ENCODE measurements around the gene OTP.

The OTP gene

DNA sequence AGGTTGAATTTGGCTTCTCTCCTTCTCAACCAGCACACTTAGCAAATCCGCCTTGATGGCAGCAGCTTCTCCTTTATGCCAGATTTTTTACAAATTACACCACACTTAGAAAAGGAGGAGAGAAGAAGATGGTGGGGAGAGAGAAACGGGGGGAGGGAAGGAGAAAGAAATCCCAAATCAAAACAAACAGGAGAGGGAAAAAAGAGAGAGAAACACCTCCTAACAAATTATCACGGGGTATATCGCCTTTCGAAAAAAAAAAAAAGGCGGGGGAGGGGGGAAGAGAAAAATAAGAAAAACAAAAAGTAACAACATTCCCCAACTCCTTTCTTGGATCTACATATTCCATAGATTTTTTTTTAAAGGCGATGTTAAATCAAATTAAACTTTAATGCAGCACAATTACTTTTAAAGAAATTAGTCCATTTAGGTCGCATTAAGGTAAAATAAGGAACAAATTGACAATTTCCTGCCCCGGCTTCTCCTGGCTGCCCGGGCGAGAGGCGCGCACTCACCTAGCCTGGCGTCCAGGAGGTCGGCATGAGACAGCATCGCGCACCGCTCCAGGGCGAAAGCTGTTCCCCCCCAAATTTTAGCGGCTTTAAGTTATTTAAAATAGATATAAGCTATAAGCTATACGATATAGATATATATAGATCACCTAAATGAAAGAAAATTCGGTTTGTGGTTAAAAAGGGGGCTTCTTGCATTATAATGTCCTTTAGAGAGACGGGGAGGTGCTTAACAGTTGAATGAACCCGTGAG is at the start of gene OTP:
TSS of gene OTP (minus strand) at position 716 of the 765 bp plus-strand sequence. CDS start at position 552, 164 bp downstream.
- in situ Hi-C loops (cut with HindIII; ENCODE audit: low pct_unique_long_range_greater_than_20kb, low sequenced_read_pairs), result no loop called here
- DNase-seq (ENCODE audit: low read depth in 1 of 2, low spot score in 1 of 2), result no peak
- TF ChIP-seq JUND (IDR thresholded peaks at IDR 0.05; ENCODE audit: low read depth), result no peak

DNA sequence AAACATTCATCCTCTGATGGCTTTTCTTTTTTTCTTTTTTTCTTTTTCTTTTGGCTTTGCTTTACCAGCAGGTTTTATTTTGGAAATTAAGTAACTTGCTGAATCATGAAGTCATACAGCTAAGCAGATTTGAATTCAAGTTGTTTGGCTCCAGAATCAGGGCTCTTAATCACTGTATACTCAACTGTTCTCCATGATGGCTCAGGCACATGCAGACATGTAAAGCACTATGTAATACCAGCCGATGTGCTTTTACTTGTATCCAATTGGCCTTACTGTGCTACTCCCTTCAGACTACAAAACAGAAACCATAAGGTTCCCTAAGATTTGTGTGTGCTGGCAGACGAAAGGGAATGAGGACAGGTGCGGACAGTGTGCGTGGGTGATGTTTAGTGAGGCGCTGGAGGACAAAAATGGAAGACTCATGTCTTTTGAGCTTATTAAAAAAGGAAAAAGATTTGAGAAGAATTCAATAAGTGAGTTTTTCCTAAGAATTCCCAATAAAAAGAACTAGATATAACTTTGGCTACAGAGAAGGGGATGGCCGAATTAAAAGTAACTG is 44.7 kb upstream of the OTP start:
- DNase-seq (ENCODE audit: low read depth in 1 of 2, low spot score in 1 of 2), result no peak
- TF ChIP-seq JUND (IDR thresholded peaks at IDR 0.05; ENCODE audit: low read depth), result no peak
- in situ Hi-C loops (cut with HindIII; ENCODE audit: low pct_unique_long_range_greater_than_20kb, low sequenced_read_pairs), result no loop called here

- no peak for TF ChIP-seq JUND (IDR thresholded peaks at IDR 0.05; ENCODE audit: low read depth)
- in situ Hi-C loops (cut with HindIII; ENCODE audit: low pct_unique_long_range_greater_than_20kb, low sequenced_read_pairs), result no loop called here
- no peak for DNase-seq (ENCODE audit: low read depth in 1 of 2, low spot score in 1 of 2)
Observed at GRCh38 chr5:77670526-77670925, 32.0 kb upstream of the OTP start.

DNA sequence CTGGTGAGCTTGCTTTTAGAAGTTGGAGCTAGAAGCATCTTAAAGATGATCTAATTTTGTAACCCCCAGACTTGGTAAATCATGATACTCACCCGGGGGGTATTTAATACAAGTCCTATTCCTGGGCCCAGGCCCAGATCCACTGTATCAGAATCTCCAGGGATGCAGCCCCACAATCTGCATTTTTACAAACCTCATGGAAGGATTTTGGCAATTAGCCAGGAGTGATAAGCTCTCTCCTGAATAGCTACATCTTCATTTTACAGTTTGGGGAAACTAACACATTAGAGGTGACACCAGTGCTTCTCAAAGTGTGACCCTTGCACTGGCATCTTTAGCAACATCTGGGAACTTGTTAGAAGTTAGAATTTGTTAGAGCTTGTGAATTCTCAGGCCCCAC is 31.2 kb upstream of the OTP start:
- TF ChIP-seq JUND (IDR thresholded peaks at IDR 0.05; ENCODE audit: low read depth), result no peak
- DNase-seq (ENCODE audit: low read depth in 1 of 2, low spot score in 1 of 2), result no peak
- in situ Hi-C loops (cut with HindIII; ENCODE audit: low pct_unique_long_range_greater_than_20kb, low sequenced_read_pairs), result no loop called here

DNA sequence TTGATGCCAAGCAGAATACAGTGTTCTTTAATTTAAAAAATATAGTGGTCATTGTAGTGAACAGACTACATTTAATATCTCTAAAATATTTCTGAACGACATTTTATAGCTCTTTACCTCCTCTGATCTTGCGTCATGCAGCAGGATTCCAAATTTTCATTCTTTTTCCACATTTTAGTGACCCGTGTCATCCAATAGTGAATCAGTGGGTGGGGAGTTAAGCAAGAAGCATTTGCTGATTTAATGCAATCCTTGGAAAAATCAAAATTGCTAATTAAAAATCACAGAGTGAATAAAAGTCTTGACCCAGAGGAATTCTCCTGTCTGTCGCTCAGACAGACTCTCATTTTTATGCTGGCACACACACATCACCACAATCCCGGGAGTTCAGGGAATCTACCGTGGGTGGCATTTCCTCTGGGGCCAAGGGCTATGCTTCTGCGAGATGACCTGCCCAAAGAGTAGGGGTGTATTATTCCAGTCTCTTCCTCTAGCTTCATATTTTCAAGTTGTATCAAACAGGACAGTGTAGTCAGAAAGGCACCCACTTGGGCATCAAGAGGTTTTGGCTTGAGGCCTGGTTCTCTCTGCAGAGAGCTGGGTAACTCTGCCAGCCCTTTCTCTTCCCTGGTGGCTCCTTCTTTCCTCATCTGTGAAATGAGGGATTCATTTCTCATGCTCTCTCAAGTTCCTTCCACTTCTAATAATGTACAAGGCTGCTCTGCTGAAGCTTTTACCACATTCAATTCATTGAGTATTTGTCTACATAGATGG is 24.8 kb upstream of the OTP start:
- in situ Hi-C loops (cut with HindIII; ENCODE audit: low pct_unique_long_range_greater_than_20kb, low sequenced_read_pairs), result no loop called here
- DNase-seq (ENCODE audit: low read depth in 1 of 2, low spot score in 1 of 2), result no peak
- TF ChIP-seq JUND (IDR thresholded peaks at IDR 0.05; ENCODE audit: low read depth), result no peak

- no peak for TF ChIP-seq JUND (IDR thresholded peaks at IDR 0.05; ENCODE audit: low read depth)
- DNase-seq (ENCODE audit: low read depth in 1 of 2, low spot score in 1 of 2), result no peak
- in situ Hi-C loops (cut with HindIII; ENCODE audit: low pct_unique_long_range_greater_than_20kb, low sequenced_read_pairs), result no loop called here
Observed at GRCh38 chr5:77662635-77663034, 24.1 kb upstream of the OTP start.

GRCh38 chr5:77658662-77659061 is 20.1 kb upstream of the OTP start:
- in situ Hi-C loops (cut with HindIII; ENCODE audit: low pct_unique_long_range_greater_than_20kb, low sequenced_read_pairs), result no loop called here
- TF ChIP-seq JUND (IDR thresholded peaks at IDR 0.05; ENCODE audit: low read depth), result no peak
- no peak for DNase-seq (ENCODE audit: low read depth in 1 of 2, low spot score in 1 of 2)

DNA sequence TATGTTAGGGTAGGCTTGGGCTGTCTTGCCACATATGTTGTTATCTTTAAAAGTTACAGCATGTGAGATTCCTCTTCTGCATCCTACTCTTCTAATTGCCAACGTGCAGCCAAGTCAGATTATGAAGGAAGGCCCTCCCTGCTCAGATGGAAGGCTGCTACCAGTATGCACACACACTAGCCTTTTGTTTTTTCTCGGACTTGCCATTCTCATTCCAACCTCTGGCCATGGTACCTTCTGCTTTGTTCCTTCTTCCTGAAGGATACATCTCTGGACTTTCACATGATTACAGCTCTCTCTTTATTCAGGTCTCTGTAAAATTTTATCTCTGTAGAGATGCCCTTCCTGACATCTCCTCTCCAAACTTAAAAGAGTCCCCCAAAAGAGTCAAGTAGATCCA is 12.8 kb upstream of the OTP start:
- no peak for TF ChIP-seq JUND (IDR thresholded peaks at IDR 0.05; ENCODE audit: low read depth)
- in situ Hi-C loops (cut with HindIII; ENCODE audit: low pct_unique_long_range_greater_than_20kb, low sequenced_read_pairs), result no loop called here

DNA sequence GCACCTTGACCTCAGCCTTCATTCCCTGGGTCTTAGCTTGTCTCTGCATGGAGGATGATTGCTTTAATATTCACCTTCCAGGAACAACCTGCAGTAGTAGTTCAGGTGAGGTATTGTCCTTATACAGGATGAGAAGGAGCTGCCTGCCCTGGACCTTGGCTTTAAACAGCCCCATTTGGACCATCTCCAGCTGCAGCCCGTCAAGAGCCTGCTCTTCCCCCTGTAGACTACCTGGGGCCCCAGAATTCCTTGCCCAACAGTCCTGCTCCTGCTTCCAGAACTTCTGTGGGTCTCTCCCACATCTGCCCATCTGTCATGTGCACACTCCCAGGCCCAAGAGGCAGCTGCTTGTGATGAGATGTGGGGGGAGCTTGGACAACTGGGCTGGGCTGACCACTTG is 12.2 kb upstream of the OTP start:
- DNase-seq (ENCODE audit: low read depth in 1 of 2, low spot score in 1 of 2), result no peak
- TF ChIP-seq JUND (IDR thresholded peaks at IDR 0.05; ENCODE audit: low read depth), result no peak
- in situ Hi-C loops (cut with HindIII; ENCODE audit: low pct_unique_long_range_greater_than_20kb, low sequenced_read_pairs), result no loop called here

More for the DNA sequence above, 12.8 kb upstream of the OTP start:
- DNase-seq (ENCODE audit: low read depth in 1 of 2, low spot score in 1 of 2), result no peak

- DNase-seq (ENCODE audit: low read depth in 1 of 2, low spot score in 1 of 2), result no peak
- in situ Hi-C loops (cut with HindIII; ENCODE audit: low pct_unique_long_range_greater_than_20kb, low sequenced_read_pairs), result no loop called here
- no peak for TF ChIP-seq JUND (IDR thresholded peaks at IDR 0.05; ENCODE audit: low read depth)
Observed at GRCh38 chr5:77649776-77650175, 11.3 kb upstream of the OTP start.

DNA sequence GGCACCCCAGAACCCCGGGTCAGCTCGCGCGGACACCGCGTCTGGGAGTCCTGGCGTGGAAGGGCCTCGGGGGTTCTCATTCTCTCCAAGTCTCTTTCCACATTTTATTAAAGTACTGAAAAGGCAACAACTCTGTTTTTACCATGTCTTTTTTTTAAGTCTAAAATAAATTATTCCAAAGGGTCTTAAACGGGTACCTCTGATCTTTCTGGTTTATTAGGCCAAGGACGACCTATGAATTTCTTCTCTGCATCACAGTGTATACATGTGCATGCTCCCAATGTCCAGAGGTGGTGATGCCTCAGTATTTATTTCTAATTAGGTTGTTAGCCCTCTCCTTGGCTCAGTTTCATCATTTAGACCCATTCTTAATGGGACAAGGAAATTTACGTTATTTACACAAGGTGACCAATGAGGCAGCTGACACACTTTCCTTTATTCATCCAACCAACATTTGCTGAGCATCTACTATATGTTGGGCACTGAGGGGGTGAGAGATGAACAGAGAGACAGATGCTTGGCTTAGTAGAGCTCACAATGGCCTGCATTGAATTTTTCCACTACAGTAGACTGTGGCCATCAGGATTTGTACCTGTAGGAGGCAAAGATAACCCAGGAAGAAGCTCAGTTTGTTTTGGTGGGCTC is 7.6 kb upstream of the OTP start:
- DNase-seq (ENCODE audit: low read depth in 1 of 2, low spot score in 1 of 2), result no peak
- TF ChIP-seq JUND (IDR thresholded peaks at IDR 0.05; ENCODE audit: low read depth), result no peak
- in situ Hi-C loops (cut with HindIII; ENCODE audit: low pct_unique_long_range_greater_than_20kb, low sequenced_read_pairs), result no loop called here

GRCh38 chr5:77645158-77645994 is 6.9 kb upstream of the OTP start:
- DNase-seq (ENCODE audit: low read depth in 1 of 2, low spot score in 1 of 2), result no peak
- in situ Hi-C loops (cut with HindIII; ENCODE audit: low pct_unique_long_range_greater_than_20kb, low sequenced_read_pairs), result no loop called here
- TF ChIP-seq JUND (IDR thresholded peaks at IDR 0.05; ENCODE audit: low read depth), result no peak

Measured in T47D (cell line).